Kidney (tissue), 14 donors: ENCODE measurements around the gene GLIS2. TPM values are rescaled to one million over a fixed set of nuclear protein-coding genes. Genes with fewer than 3 reads are reported as not detected.

ENCODE experiments used
- DNase-seq, 5 donors: peaks; one replicate each; pipeline ENCODE4 v3.0.0-alpha.2; 2013 to 2020
- FAIRE-seq: peaks from 2 replicates; lab custom pipeline; 2012; peaks lifted over from hg19 to GRCh38; lab: Jason Lieb, UNC
- H3K27ac ChIP-seq, 2 donors: one replicate each; pipeline ENCODE4 v1.7.0; 2013; ENCODE audit warnings: low read depth in 2 of 2, low read length in 2 of 2, inconsistent platforms in 1 of 2
- H3K27me3 ChIP-seq: one replicate; pipeline ENCODE4 v1.7.1; 2013; ENCODE audit warnings: low read length, inconsistent platforms; ENCODE audit not compliant: control insufficient read depth, insufficient read depth
- H3K36me3 ChIP-seq, 3 donors: one replicate each; pipeline versions ENCODE4 v1.7.0 to v1.7.1; 2013; ENCODE audit warnings: low read length in 3 of 3, control low read depth in 1 of 3, inconsistent platforms in 1 of 3; ENCODE audit not compliant: insufficient read depth in 3 of 3, control insufficient read depth in 2 of 3
- H3K4me1 ChIP-seq, 3 donors: one replicate each; pipeline versions ENCODE4 v1.7.0 to v1.7.1; 2013; ENCODE audit warnings: low read length in 3 of 3, inconsistent platforms in 1 of 3, low read depth in 1 of 3; ENCODE audit not compliant: control insufficient read depth in 2 of 3, insufficient read depth in 2 of 3
- H3K4me3 ChIP-seq, 3 donors: one replicate each; pipeline versions ENCODE4 v1.7.0 to v1.8.1; 2013; ENCODE audit warnings: low read length in 3 of 3, control low read depth in 1 of 3, inconsistent platforms in 1 of 3
- H3K9ac ChIP-seq, 3 donors: one replicate each; pipeline versions ENCODE4 v1.7.0 to v1.7.1; 2013; ENCODE audit warnings: low read length in 3 of 3, control low read depth in 1 of 3, inconsistent platforms in 1 of 3
- H3K9me3 ChIP-seq, 3 donors: one replicate each; pipeline versions ENCODE4 v1.7.0 to v1.7.1; 2013; ENCODE audit warnings: low read length in 3 of 3, control low read depth in 1 of 3, inconsistent platforms in 1 of 3; ENCODE audit not compliant: control insufficient read depth in 2 of 3, insufficient read depth in 1 of 3
- intact Hi-C: fragments of 100-400 bp; cut with DNase I; formaldehyde crosslinking; loops from one replicate; pipeline ENCODE4 v1.11.1; 2022
- polyA plus RNA-seq: library from polyadenylated mRNA; stranded (reverse); fragments of 350-450 nt; fragmentation: Illumina TruSeq; extraction: RNeasy Lipid Tissue Mini Kit (QIAGEN cat#74804); gene quantifications from one replicate; pipeline ENCODE4 v1.2.3, GENCODE V29; 2014; ENCODE audit warnings: low read depth, low replicate concordance; ENCODE audit not compliant: insufficient read depth
- total RNA-seq: library from RNA; stranded (reverse); fragmentation: NEBNext Ultra II Directional; extraction: Animal tissue kit (Norgen Biotek cat#: 25700); gene quantifications from one replicate; pipeline ENCODE4 v1.2.1, GENCODE V29; 2021
- TF ChIP-seq, protein P1 (sequence below): IDR thresholded peaks from 3 replicates; pipeline ENCODE4 v1.5.1; 2012; ENCODE audit warnings: mild to moderate bottlenecking, moderate library complexity, borderline replicate concordance; ENCODE audit not compliant: insufficient read depth; ENCODE audit errors: extremely low read depth
- donor health status: control.
- donor health status: control.
- donor health status: control.
- donor health status: control.
- donor health status: control.
- donor health status: DM: yes; HTN: yes; CAD: no.
- donor health status: Normal renal cell carcinoma (clear cell type).

GLIS2 gene
- total and polyA plus RNA-seq, 2 donors from 2014 or later = 35.6 to 68.7 TPM

GRCh38 chr16:4361033-4361943 lies 45.4 kb downstream of the GLIS2 start:
- H3K4me1 ChIP-seq = no peaks in the 10 kb centered on the region
- DNase-seq (peak in 2 of 5 donors; percentile 52 to 73), FAIRE-seq (no peak)
- no peak overlapping the region for H3K9ac ChIP-seq
- intact Hi-C loops = loop anchor here (5.0 kb wide), 1 partner anchor 41 kb away; no protein-coding TSS in a partner anchor
- no peaks in the 10 kb centered on the region for H3K9me3 ChIP-seq
- TF ChIP-seq, protein P1, sequence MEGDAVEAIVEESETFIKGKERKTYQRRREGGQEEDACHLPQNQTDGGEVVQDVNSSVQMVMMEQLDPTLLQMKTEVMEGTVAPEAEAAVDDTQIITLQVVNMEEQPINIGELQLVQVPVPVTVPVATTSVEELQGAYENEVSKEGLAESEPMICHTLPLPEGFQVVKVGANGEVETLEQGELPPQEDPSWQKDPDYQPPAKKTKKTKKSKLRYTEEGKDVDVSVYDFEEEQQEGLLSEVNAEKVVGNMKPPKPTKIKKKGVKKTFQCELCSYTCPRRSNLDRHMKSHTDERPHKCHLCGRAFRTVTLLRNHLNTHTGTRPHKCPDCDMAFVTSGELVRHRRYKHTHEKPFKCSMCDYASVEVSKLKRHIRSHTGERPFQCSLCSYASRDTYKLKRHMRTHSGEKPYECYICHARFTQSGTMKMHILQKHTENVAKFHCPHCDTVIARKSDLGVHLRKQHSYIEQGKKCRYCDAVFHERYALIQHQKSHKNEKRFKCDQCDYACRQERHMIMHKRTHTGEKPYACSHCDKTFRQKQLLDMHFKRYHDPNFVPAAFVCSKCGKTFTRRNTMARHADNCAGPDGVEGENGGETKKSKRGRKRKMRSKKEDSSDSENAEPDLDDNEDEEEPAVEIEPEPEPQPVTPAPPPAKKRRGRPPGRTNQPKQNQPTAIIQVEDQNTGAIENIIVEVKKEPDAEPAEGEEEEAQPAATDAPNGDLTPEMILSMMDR = no peak
- H3K4me3 ChIP-seq = no peak overlapping the region
- peaks cover 0 to 2% (median 0%) of the 10 kb centered on the region in 3 donors for H3K36me3 ChIP-seq
- H3K27me3 ChIP-seq = no peaks in the 10 kb centered on the region
- H3K27ac ChIP-seq = no peak overlapping the region

GRCh38 chr16:4361944-4362311 lies 46.1 kb downstream of the GLIS2 start:
- Histone ChIP-seq H3K9ac (no peak overlapping the region), H3K36me3 (peaks cover 0 to 2% (median 0%) of the 10 kb centered on the region in 3 donors), H3K27me3 (no peaks in the 10 kb centered on the region), H3K9me3 (no peaks in the 10 kb centered on the region), H3K4me3 (no peak overlapping the region), H3K27ac (no peak overlapping the region), H3K4me1 (no peaks in the 10 kb centered on the region)
- intact Hi-C loops = loop anchor here (5.0 kb wide), 1 partner anchor 40 kb away; no protein-coding TSS in a partner anchor
- FAIRE-seq (no peak), DNase-seq (peak in 1 of 5 donors; percentile 71)
- TF ChIP-seq, protein P1 = no peak

GRCh38 chr16:4362476-4363135 lies 46.7 kb downstream of the GLIS2 start:
- no peak overlapping the region for H3K27ac ChIP-seq
- no peaks in the 10 kb centered on the region for H3K9me3 ChIP-seq
- TF ChIP-seq, protein P1 = no peak
- FAIRE-seq = no peak
- H3K4me3 ChIP-seq = no peak overlapping the region
- no peak for DNase-seq
- H3K4me1 ChIP-seq = no peaks in the 10 kb centered on the region
- H3K9ac ChIP-seq = no peak overlapping the region
- intact Hi-C loops = loop anchor here (5.0 kb wide), 1 partner anchor 40 kb away; no protein-coding TSS in a partner anchor
- H3K36me3 ChIP-seq = peaks cover 0 to 2% (median 0%) of the 10 kb centered on the region in 3 donors
- no peaks in the 10 kb centered on the region for H3K27me3 ChIP-seq
